Activated CD8-positive, alpha-beta memory T cell treated with anti-CD3 and anti-CD28 coated beads for 4 hours (primary cell): ENCODE data around the gene GABRA5.

Source experiments
- DNase-seq, 2 donors: peaks; one replicate each; pipeline ENCODE4 v3.0.0-alpha.2; 2020; ENCODE audit warnings: low read depth in 2 of 2

The GABRA5 gene

GRCh38 chr15:26928051-26928450, 61.2 kb downstream of the GABRA5 start:
- no peak for DNase-seq

DNA sequence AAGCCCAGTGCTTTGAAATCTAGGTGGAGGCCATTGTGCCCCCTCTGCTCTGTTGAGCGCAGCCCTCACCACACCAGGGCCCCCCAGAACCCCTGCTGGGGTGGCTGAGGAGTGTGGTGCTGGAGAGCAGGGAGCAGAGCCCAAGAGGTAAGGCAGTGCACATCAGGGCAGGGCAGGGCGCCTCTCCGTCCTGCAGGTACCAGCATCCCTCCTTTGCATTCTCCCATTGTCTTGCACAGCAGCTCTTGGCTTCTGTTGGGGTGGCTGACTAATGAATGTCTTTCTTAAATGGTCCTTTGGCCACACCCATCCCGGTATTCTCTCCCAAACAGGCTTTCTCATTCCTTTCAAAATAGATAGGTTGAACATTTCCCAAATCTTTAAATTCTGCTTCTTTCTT, 62.7 kb downstream of the GABRA5 start:
- DNase-seq: no peak

- no peak for DNase-seq
Measured at GRCh38 chr15:26934848-26935247, 68.0 kb downstream of the GABRA5 start.

DNA sequence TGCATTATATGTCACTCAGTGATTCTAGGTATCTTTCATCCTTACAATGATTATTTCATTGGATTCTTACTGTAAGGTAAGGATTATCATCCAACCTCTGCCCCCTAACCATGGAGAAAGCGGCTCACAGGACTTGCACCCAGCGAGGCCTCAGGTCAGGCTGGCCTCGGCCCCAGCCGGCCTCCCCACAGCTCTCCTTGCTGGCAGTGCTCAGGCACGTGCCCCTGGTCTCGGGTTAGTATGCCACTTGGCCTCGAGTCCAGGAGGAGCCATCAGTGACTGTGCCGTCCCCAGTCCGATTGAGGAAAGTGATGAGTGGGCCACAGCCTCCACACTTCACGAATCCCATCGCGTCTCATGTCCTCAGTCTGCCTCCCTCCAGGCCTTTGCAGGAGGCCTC, 68.5 kb downstream of the GABRA5 start:
- DNase-seq: no peak

GRCh38 chr15:26936502-26936901, 69.6 kb downstream of the GABRA5 start:
- DNase-seq: no peak

- no peak for DNase-seq
Measured at GRCh38 chr15:26937134-26937533, 70.3 kb downstream of the GABRA5 start.

- DNase-seq: no peak
Measured at GRCh38 chr15:26939398-26939797, 72.5 kb downstream of the GABRA5 start.

- no peak for DNase-seq
Measured at GRCh38 chr15:26941489-26941888, 74.6 kb downstream of the GABRA5 start.

DNA sequence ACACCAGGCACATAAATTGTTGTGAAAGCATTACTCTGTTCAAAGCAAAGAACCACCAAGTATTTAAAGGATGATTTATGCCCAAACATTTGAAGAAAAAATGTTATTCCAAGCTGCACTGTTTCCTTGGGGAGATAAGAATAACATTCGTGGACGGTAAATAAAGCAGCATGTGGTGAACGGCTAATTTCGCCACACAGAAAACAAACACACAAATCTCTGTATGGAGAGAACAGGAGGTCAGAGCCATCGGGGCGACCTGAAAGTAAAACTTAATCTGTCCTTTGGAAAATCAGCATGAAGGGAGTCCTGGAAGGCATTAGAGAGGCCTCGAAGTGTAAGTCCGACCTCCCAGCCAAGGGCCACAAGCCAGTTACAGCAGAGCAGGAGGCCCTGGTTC, 77.0 kb downstream of the GABRA5 start:
- DNase-seq: no peak

GRCh38 chr15:26945046-26945445, 78.2 kb downstream of the GABRA5 start:
- no peak for DNase-seq

DNA sequence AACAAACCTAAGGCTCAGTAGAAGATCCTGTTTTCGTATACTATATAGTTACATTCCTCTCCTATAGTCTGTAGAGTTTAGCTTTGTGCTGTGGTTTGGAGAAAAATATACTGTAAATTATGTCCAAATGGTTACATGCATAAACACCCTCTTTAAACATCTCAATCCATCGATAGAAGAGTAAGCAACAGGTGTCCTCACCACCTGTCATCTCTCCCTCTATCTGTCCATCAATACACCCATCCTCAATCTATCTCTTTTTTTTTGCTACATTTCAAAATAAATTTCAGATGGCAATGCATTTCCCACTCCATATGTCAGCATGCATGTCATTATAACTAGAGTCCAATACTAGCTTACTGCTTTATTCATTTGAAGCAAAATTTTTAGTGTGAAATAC, 83.1 kb downstream of the GABRA5 start:
- DNase-seq: no peak

DNA sequence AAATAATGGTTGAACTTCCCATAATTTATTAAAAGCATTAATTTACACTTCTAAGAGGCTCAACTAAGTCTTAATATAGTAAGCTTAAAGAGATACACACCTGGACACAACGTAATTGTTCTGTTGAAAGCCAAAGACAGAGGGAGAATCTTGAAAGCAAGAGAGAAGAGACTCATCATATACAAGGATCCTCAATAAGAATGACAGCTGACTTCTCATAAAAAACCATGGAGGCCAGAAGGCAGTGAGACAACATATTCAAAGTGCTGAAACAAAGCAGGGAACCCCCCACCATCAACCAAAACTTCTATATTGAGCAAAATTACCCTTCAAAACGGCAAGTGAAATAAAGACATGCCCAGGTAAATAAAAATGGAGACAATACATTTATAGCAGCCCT, 87.5 kb downstream of the GABRA5 start:
- no peak for DNase-seq

GRCh38 chr15:26967719-26968269, 100.9 kb downstream of the GABRA5 start:
- no peak for DNase-seq

GRCh38 chr15:26968806-26969205, 101.9 kb downstream of the GABRA5 start:
- DNase-seq: no peak

DNA sequence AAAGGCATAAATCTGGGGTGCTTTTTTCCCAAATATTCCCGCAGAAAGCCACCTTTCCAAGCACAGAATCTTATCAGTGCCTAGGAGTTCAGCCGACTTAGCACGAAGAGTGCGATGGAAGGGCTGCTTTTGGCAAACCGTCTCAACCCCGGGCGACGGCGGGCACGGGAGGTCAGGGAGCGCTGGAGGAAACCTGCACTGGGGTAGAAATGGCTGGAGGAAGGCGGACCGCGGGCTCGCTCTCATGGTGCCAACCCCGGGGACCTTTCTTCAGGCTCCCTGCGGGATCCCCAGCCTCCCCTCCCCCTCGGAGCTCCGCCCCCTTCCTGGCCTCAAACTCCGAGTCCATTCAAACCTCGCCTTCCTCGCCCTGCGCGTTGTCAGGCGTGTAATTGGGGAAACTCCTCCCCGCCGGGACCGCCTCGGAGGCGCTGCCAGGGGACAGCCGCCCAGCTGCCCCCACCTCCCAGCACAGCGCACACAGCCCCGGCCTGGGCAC, 103.9 kb downstream of the GABRA5 start, which contains the start of gene GABRG3:
GABRG3 (plus strand) TSS at position 470 of the 499 bp plus-strand sequence.
- no peak for DNase-seq

- no peak for DNase-seq
Measured at GRCh38 chr15:26971271-26972018, 104.6 kb downstream of the GABRA5 start.

- no peak for DNase-seq
Measured at GRCh38 chr15:26972636-26973035, 105.8 kb downstream of the GABRA5 start.

DNA sequence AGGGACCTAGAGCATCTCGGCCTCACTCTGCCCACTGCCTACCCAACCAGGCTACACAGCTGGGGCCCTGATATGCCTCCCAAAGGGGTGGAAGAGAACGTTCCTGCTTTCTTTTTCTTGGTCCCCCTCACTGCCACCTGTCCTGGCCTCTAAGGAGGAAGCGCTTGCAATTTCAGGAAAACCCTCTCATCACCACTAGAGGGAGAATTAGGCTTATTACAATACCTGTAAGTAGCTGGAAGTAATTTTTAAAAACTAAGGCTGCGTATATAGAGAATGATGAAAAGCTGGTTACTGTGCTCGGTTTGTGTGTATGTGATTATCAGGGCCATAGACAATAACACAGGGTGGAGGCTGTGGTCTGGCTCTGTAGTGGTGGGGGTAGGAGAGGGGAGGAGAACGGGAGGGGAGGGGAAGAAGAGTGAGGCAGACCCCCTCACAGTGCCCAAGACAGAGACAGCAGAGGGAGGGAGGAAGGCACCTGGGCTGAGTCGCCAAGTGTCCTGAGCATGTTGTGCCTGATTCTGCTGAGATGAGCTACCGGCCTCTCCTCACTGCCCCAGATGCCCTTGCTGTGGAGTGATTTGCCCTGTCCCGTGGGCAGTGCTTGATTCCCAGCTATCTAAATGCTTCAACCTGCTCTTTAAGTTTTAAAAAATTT, 107.4 kb downstream of the GABRA5 start:
- no peak for DNase-seq

DNA sequence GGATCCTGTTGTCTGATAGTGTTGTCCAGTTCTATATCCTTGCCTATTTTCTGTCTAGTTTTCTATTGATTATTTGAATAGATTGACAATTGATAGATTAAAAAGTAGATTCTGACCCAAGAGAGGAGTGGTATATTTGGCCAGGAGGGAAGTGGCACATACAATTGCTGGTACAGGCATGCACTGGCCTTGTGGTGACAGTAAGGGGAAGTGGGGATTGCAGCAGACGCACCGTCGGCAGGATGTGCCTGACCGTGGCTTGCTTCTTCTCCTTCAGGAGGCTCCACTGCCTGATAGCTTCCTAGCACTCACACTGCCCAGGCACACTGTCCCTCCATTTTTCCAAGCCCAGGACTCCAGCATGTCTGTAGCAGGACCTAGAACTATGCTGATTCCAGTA, 114.6 kb downstream of the GABRA5 start:
- no peak for DNase-seq

GRCh38 chr15:26983822-26984221, 117.0 kb downstream of the GABRA5 start:
- DNase-seq: no peak

DNA sequence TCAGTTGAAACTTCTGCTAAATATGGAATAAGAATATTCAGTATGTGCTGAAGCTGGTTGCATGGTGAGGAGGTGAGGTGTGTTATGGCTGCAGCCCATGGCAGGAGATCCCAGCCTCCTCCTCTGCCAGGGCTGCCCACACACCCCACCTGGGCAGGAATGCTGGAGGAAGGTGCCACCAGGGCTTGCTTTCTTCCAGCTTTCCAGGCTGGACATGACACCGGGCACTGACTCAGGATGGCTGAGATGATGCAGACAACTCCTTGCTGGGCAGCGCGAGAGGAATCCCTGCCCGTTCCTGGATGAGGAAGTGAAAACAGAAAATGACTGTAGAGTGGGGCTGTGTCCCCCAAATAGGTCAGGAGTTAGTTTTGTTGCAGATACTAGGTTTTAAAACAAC, 118.2 kb downstream of the GABRA5 start:
- no peak for DNase-seq

DNA sequence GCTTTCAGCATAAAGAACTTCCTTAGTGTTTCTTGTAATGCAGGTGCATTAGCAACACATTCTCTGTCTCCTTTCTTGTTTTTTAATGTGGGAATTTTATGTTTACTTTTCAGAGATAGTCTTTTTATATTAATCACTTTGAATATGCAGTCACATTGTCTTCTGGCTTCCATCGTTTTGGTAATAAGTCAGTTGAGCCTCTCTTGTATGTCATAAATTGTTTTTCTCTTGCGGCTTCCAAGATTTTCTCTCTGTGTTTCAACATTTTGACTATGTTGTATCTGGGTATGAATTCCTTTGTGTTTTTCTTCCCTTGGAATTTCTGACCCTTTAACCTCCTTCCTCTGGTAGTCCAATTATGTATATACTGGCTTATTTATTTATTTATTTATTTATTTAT, 129.4 kb downstream of the GABRA5 start:
- no peak for DNase-seq
